Ishikawa (cell line): Measurements from ENCODE around the gene ADCY1.

Experiments used
- CEBPB ChIP-seq: IDR thresholded peaks from 2 replicates; pipeline ENCODE4 v1.6.1; 2012
- CREB1 ChIP-seq: IDR thresholded peaks from 2 replicates; pipeline ENCODE4 v1.6.1; 2012; ENCODE audit warnings: low read depth
- EGR1 ChIP-seq: IDR thresholded peaks from 2 replicates; pipeline ENCODE4 v1.6.1; 2012
- EP300 ChIP-seq: IDR thresholded peaks from 2 replicates; pipeline ENCODE4 v1.6.1; 2012; ENCODE audit warnings: borderline replicate concordance
- NFIC ChIP-seq: IDR thresholded peaks from 2 replicates; pipeline ENCODE4 v1.6.1; 2012
- TAF1 ChIP-seq: IDR thresholded peaks from 2 replicates; pipeline ENCODE4 v1.6.1; 2012; ENCODE audit warnings: low read depth, mild to moderate bottlenecking
- TEAD4 ChIP-seq: IDR thresholded peaks from 2 replicates; pipeline ENCODE4 v1.6.1; 2012
- YY1 ChIP-seq: IDR thresholded peaks from 2 replicates; pipeline ENCODE4 v1.6.1; 2012; ENCODE audit warnings: low read depth
- ZBTB7A ChIP-seq: IDR thresholded peaks from 2 replicates; pipeline ENCODE4 v1.6.1; 2012; ENCODE audit warnings: low read depth
- TF ChIP-seq, protein P1 (sequence below): IDR thresholded peaks from 2 replicates; pipeline ENCODE4 v1.6.1; 2012
- TF ChIP-seq, protein P2 (sequence below): IDR thresholded peaks from 2 replicates; pipeline ENCODE4 v1.6.1; 2012

DNA sequence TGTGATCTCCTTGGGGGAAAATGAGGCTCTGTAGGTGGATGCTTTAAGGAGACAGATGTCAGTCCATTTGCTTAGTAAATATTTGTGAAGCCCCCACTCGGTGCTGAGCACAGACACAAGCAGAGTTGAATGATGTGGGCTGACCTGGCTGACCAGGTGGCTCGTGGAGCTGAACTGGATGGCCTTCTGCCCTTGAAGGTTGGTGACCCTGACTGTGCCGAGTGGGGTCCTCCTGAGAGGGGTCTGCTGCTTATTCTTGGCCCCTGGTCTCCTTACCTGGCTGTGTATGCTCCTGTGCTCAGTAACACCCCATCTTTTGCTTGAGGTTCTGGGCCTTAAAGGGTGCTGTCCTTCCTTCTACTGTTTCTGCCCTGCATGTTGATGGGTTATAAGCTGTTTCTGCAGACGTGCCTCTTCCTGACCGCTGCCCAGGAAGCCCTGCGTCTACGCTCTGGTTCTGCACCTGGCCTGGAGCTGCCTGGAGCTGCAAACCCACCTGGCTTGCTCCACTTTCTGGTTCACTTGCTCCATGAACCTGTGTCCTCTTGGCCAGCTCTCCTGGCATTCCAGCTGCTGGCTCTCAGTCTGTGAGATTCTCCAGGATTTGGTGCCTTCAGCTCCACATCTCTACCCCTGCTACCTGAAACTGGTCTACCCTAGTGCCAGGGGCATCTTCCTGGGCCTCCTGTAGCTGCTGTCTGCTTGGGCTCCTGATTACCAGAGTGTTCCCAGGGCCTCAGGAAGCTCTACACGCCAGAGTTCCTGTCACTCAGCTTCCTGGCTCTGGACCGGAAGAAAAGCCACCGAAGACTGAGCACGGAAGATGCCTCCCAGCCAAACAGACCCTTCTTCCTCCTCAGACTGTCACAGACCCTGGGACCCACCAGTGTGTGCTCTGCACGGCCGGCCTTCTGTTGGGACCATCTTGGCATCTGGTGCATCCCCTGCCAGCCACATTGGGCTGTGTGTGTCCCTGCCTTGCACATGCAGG, 76.5 kb downstream of the ADCY1 start:
- no peak for TF ChIP-seq TAF1
- TF ChIP-seq CREB1 = no peak
- TF ChIP-seq CEBPB = no peak
- TF ChIP-seq, protein P1, sequence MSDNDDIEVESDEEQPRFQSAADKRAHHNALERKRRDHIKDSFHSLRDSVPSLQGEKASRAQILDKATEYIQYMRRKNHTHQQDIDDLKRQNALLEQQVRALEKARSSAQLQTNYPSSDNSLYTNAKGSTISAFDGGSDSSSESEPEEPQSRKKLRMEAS = no peak
- TF ChIP-seq EP300 = no peak
- no peak for TF ChIP-seq TEAD4
- no peak for TF ChIP-seq EGR1
- no peak for TF ChIP-seq ZBTB7A
- no peak for TF ChIP-seq NFIC
- TF ChIP-seq, protein P2, sequence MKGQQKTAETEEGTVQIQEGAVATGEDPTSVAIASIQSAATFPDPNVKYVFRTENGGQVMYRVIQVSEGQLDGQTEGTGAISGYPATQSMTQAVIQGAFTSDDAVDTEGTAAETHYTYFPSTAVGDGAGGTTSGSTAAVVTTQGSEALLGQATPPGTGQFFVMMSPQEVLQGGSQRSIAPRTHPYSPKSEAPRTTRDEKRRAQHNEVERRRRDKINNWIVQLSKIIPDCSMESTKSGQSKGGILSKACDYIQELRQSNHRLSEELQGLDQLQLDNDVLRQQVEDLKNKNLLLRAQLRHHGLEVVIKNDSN = no peak
- no peak for TF ChIP-seq YY1
